Small intestine (tissue), 7 donors: ENCODE results near the gene ADCY10. TPM values are rescaled to one million over a fixed set of nuclear protein-coding genes. Genes with fewer than 3 reads are reported as not detected.
A peak's percentile ranks its signal among the peaks of the same experiment; 100 is the strongest.
"Not testable (repeated sequence)": the region's sequence is repeated elsewhere in the genome, so short reads cannot be mapped to it uniquely, and the experiment has no call there.

Experiments used
- DNase-seq, 2 donors: peaks; one replicate each; pipeline versions ENCODE4 v3.0.0 to v3.0.0-alpha.2; 2013
- FAIRE-seq: peaks from 2 replicates; lab custom pipeline; 2012; peaks lifted over from hg19 to GRCh38; lab: Jason Lieb, UNC
- H3K27ac ChIP-seq, 3 donors: one replicate each; pipeline ENCODE4 v1.5.1; 2013; ENCODE audit warnings: low read length in 2 of 3, mild to moderate bottlenecking in 2 of 3, control low read depth in 1 of 3, inconsistent platforms in 1 of 3, low read depth in 1 of 3, moderate library complexity in 1 of 3
- H3K27me3 ChIP-seq, 3 donors: one replicate each; pipeline ENCODE4 v1.6.1; 2013; ENCODE audit warnings: low read length in 3 of 3, inconsistent platforms in 1 of 3; ENCODE audit not compliant: control insufficient read depth in 3 of 3, insufficient read depth in 3 of 3
- H3K36me3 ChIP-seq, 3 donors: one replicate each; pipeline ENCODE4 v1.6.1; 2013; ENCODE audit warnings: low read length in 3 of 3, inconsistent platforms in 1 of 3, low read depth in 1 of 3, mild to moderate bottlenecking in 1 of 3, moderate library complexity in 1 of 3; ENCODE audit not compliant: control insufficient read depth in 3 of 3, insufficient read depth in 2 of 3
- H3K4me1 ChIP-seq, 3 donors: one replicate each; pipeline ENCODE4 v1.6.1; 2013; ENCODE audit warnings: low read length in 2 of 3, inconsistent platforms in 1 of 3, low read depth in 1 of 3, mild to moderate bottlenecking in 1 of 3, moderate library complexity in 1 of 3; ENCODE audit not compliant: control insufficient read depth in 3 of 3, insufficient read depth in 2 of 3
- H3K4me3 ChIP-seq, 3 donors: one replicate each; pipeline ENCODE4 v1.5.1; 2013; ENCODE audit warnings: low read length in 3 of 3, control low read depth in 1 of 3, inconsistent platforms in 1 of 3, low read depth in 1 of 3, mild to moderate bottlenecking in 1 of 3, moderate library complexity in 1 of 3
- H3K9me3 ChIP-seq, 2 donors: one replicate each; pipeline ENCODE4 v1.6.1; 2013; ENCODE audit warnings: low read depth in 1 of 2, low read length in 1 of 2; ENCODE audit not compliant: control insufficient read depth in 2 of 2, insufficient read depth in 1 of 2
- WGBS, 3 donors: extraction: QIAGEN DNeasy Blood & Tissue Kit; methylation state at CpG; one replicate each; pipeline ENCODE4 v1.1.7; 2013; 5-methylcytosine and 5-hydroxymethylcytosine counted together
- polyA plus RNA-seq, 4 donors: library from polyadenylated mRNA; stranded (reverse) in 3 of 4; unstranded in 1 of 4; fragments of 200-250 nt in 3 of 4; fragments of 120-200 nt in 1 of 4; gene quantifications; one replicate each; pipeline versions ENCODE4 v1.2.1 to v1.2.3, GENCODE V29; 2013
- donor health status: healthy with polysubstance abuse.
- donor health status: control.
- donor health status: control.
- donor health status: Bipolar disorder and iron deficiency.
- donor health status: healthy.

Gene ADCY10
- polyA plus RNA-seq, 4 donors = 0.15 to 1.1 (median 0.40) TPM; not detected in 1

DNA sequence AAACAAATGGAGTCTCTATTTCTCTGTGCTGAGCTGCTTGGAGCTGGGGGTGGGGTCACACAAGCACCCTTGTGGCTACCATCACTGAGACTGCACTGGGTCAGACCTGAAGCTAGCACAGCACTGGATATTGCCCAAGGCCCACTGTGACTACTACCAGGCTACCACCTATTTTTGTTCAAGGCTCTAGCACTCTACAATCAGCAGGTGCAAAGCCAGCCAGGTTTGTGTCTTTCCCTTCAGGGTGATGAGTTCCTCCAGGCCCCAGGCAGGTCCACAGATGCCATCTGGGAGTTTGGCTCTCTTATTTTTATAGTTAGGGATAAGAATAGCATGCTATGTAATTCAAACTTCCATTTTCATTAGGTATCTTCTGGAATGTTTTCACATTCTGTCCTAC is 23.5 kb downstream of the ADCY10 start:
- Histone ChIP-seq H3K27me3 (no peaks in the 10 kb centered on the region), H3K36me3 (no peaks in the 10 kb centered on the region), H3K4me3 (no peak overlapping the region), H3K27ac (no peak overlapping the region), H3K4me1 (no peaks in the 10 kb centered on the region), H3K9me3 (no peaks in the 10 kb centered on the region)
- FAIRE-seq (no peak), DNase-seq (no peak)

DNA sequence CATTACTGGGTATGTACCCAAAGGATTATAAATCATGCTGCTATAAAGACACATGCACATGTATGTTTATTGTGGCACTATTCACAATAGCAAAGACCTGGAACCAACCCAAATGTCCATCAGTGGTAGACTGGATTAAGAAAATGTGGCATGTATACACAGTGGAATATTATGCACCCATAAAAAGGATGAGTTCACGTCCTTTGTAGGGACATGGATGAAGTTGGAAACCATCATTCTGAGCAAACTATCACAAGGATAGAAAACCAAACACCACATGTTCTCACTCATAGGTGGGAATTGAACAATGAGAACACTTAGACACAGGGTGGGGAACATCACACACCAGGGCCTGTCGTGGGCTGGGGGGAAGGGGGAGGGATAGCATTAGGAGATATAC is 26.7 kb downstream of the ADCY10 start:
- H3K4me3 ChIP-seq, H3K27me3 ChIP-seq, H3K4me1 ChIP-seq, H3K9me3 ChIP-seq, DNase-seq, FAIRE-seq, H3K27ac ChIP-seq, H3K36me3 ChIP-seq: not testable (repeated sequence)
- 92 to 98% (median 92%) methylated on average over 2 of the region's 2 CpGs for WGBS, 3 donors

DNA sequence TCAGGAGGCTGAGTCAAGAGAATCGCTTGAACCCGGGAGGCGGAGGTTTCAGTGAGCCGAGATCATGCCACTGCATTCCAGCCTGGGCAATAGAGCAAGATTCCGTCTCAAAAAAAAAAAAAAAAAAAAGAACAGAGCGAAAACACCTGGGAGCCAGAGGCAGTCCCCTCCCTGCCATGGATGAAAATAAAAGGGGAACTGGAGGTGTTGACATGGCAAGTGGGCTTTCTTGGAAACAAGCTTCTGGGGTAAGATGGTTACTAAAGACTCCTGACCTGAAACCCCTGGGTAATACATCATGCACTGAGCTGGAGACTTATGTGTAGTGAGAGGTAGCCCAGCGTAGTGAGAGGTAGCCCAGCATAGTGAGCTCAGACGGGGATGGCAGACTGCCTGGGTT is 31.6 kb downstream of the ADCY10 start:
- Histone ChIP-seq H3K27me3 (no peaks in the 10 kb centered on the region), H3K36me3 (no peaks in the 10 kb centered on the region), H3K4me1 (no peaks in the 10 kb centered on the region), H3K27ac (no peak overlapping the region), H3K9me3 (no peaks in the 10 kb centered on the region), H3K4me3 (no peak overlapping the region)
- DNase-seq (no peak), FAIRE-seq (no peak)
- WGBS, 3 donors = 91 to 97% (median 97%) methylated on average over 7 to 8 of the region's 8 CpGs

DNA sequence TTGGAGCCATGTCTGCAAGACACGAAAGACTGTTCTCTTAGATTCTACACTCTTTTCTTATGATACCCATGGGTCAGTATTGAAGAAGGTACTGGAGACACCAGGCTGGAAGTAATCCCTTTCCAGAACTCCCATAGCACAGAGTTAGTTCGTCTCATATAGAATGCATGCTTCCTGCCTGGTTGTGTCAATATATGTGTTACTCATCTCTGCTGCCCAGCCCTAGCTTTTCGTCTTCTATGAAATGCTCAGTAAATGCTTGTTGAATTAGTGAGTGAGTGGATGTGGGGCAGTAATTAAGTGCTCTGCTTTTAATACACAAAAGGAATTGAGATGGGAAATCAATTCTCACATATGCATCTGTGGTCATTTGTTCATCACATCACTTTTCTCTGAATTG is 32.1 kb downstream of the ADCY10 start:
- no peak overlapping the region for H3K4me3 ChIP-seq
- no peaks in the 10 kb centered on the region for H3K9me3 ChIP-seq
- no peaks in the 10 kb centered on the region for H3K4me1 ChIP-seq
- H3K27me3 ChIP-seq = no peaks in the 10 kb centered on the region
- no peak for FAIRE-seq
- H3K27ac ChIP-seq = no peak overlapping the region
- no peaks in the 10 kb centered on the region for H3K36me3 ChIP-seq
- 87 to 88% (median 87%) methylated on average over 3 of the region's 3 CpGs for WGBS, 3 donors
- no peak for DNase-seq

DNA sequence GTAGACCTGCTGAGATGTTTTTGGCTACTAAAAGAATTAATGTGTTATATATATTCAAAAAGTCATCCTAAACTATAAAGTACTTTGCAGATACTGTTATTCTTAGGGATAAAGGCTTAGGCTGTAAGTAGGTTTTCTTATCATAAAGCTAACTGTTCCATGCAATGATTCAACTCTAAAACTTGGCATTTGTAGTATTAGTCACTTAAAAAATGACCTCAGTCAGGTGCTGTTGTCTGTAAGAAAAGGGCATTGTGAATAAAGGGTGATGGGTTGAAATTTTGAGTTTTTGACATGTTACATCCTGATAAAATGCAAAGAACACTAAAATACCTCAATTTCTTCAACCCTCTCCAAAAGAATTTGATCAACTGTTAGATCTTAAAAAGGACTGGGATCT is 32.9 kb downstream of the ADCY10 start:
- H3K4me3 ChIP-seq = no peak overlapping the region
- FAIRE-seq (no peak), DNase-seq (no peak)
- H3K27ac ChIP-seq = no peak overlapping the region
- H3K27me3 ChIP-seq = no peaks in the 10 kb centered on the region
- H3K9me3 ChIP-seq = no peaks in the 10 kb centered on the region
- H3K36me3 ChIP-seq = no peaks in the 10 kb centered on the region
- no peaks in the 10 kb centered on the region for H3K4me1 ChIP-seq

DNA sequence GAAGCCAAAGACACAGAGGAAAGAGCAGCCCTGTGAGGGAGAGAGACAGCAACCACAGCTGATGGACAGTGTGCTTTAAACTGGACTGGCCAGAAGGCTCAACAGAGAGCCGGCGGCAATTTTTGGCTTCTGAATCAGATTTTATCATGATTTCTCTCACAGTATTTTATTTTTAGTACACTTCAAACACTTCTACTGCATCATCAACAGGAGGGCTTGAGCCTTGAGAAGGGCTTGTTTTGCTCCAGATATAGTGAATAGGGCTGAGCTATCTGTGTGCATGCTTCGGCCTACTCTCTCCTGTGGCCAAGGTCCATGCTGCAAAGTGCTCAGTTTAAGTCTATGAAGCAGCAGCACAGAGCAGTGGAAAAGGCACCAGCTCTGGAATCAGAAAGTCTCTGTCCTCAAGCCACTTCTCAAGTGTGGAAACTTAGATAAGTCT is 33.3 kb downstream of the ADCY10 start:
- H3K4me1 ChIP-seq = no peaks in the 10 kb centered on the region
- no peak for FAIRE-seq
- no peaks in the 10 kb centered on the region for H3K9me3 ChIP-seq
- no peak overlapping the region for H3K4me3 ChIP-seq
- DNase-seq = peak in 1 of 2 donors; percentile 10
- 87 to 91% (median 88%) methylated on average over 3 of the region's 3 CpGs for WGBS, 3 donors
- no peaks in the 10 kb centered on the region for H3K36me3 ChIP-seq
- no peaks in the 10 kb centered on the region for H3K27me3 ChIP-seq
- no peak overlapping the region for H3K27ac ChIP-seq

DNA sequence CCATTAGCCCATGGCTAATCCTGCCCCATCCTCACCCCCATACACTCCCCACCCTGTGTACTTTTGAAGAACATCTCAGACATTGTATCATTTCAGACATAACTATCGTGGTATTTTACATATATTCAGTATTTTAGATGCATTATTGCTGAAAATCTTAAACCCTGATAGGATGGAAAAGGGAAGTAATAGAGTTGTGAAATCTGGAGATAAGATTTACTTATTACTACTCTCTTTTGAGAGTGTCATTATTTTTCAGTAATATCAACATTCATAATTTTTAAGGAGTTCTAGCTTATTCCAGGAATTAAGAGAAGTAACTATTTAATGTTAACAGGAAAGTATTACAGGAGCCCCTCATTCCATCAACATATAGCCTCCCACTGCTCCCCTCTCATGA is 34.4 kb downstream of the ADCY10 start:
- no peaks in the 10 kb centered on the region for H3K36me3 ChIP-seq
- FAIRE-seq (no peak), DNase-seq (no peak)
- no peaks in the 10 kb centered on the region for H3K9me3 ChIP-seq
- H3K27me3 ChIP-seq = no peaks in the 10 kb centered on the region
- no peaks in the 10 kb centered on the region for H3K4me1 ChIP-seq
- no peak overlapping the region for H3K4me3 ChIP-seq
- H3K27ac ChIP-seq = no peak overlapping the region
- WGBS, 3 donors = 71 to 90% (median 87%) methylated on average over 1 of the region's 1 CpG

DNA sequence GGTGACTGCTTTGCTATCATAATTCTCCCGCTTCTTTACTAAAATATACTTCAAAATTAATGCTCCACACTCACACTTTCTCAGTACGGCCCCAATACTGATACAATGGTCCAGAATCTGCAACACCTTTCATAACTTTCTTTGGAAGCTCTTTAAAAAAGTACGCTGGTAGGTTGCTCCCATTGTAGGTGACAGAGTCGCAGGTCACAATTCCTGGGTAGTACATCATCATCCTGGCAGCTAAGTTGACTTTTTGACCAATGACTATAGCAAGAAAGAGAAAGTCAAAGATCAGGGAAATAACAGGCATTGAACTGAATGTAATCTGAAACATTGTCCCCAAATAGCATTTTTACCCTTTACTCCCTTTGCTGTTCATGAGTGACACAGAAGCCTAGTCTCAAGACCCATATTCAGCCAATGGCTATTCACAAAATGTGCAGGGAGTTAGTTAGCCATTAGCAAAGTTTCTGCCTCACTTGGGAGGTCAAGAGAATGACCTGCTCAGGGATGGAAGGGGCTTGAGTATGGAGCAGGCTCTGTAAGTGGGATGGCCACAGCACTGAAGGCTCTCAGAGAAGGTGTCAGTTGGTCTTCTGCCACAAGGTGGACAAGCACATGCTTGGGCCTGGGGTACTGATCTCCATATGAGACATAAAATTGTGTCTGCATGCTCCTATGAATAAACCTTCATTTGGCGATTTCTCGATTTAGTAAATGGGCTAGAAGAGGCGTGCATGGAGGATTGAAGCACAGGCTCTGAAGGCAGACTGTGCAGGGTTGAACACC is 35.4 kb downstream of the ADCY10 start:
- no peak for FAIRE-seq
- no peak overlapping the region for H3K27ac ChIP-seq
- no peaks in the 10 kb centered on the region for H3K27me3 ChIP-seq
- H3K9me3 ChIP-seq = no peaks in the 10 kb centered on the region
- no peaks in the 10 kb centered on the region for H3K36me3 ChIP-seq
- WGBS, 3 donors = 97 to 98% (median 98%) methylated on average over 7 of the region's 7 CpGs
- H3K4me3 ChIP-seq = no peak overlapping the region
- H3K4me1 ChIP-seq = no peaks in the 10 kb centered on the region
- DNase-seq = no peak
